Amniotic epithelial cell (primary cell): Measurements from ENCODE around the gene TRAM2.
A peak's percentile ranks its signal among the peaks of the same experiment; 100 is the strongest.
"Not testable (repeated sequence)": the region's sequence is repeated elsewhere in the genome, so short reads cannot be mapped to it uniquely, and the experiment has no call there.

Experiments used
- DNase-seq: peaks from one replicate; pipeline ENCODE4 v3.0.0-alpha.2; 2010; ENCODE audit warnings: low read depth

The TRAM2 gene

GRCh38 chr6:52489881-52490280, 87.0 kb downstream of the TRAM2 start:
- DNase-seq: no peak

GRCh38 chr6:52483671-52484003, 93.2 kb downstream of the TRAM2 start:
- DNase-seq: no peak

- DNase-seq: peak; percentile 44
These were observed 93.8 kb downstream of the TRAM2 start for GRCh38 chr6:52482903-52483670.

GRCh38 chr6:52475307-52475706, 101.6 kb downstream of the TRAM2 start:
- DNase-seq: no peak

- DNase-seq: no peak
These were observed 102.7 kb downstream of the TRAM2 start for GRCh38 chr6:52474173-52474572.

GRCh38 chr6:52461194-52461593, 115.7 kb downstream of the TRAM2 start:
- not testable (repeated sequence) for DNase-seq

GRCh38 chr6:52457096-52457495, 119.8 kb downstream of the TRAM2 start:
- no peak for DNase-seq

DNA sequence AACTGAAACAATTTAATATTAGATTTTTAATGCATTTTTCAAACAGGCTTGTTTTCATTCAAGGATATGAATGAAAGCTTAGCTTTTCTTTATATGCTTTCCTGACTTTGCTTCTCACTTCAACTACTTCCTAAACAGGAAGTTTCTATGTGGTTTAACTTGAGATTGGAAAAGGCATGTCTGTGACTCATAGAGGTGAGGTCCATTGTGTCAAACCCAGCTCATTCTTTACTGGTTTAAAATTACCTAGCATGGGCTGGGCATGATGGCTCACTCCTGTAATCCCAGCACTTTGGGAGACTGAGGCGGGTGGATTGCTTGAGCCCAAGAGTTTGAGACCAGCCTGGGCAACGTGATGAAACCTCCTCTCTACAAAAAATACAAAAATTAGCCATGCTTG, 122.3 kb downstream of the TRAM2 start:
- peak; percentile 21 for DNase-seq
